NB4 (cell line): ENCODE data around the gene MGAT3.

Source experiments
- DNase-seq: peaks from one replicate; pipeline ENCODE4 v3.0.0; 2010; ENCODE audit warnings: low read depth
- H3K4me3 ChIP-seq: one replicate; pipeline ENCODE4 v1.5.1; 2011; ENCODE audit warnings: mild to moderate bottlenecking, low read depth, low read length, moderate library complexity
- CTCF ChIP-seq: IDR thresholded peaks from one replicate; pipeline ENCODE4 v1.5.1; 2012; ENCODE audit warnings: low read depth, low read length
- MYC ChIP-seq: IDR thresholded peaks from 2 replicates; pipeline ENCODE4 v1.6.1; 2011; ENCODE audit warnings: low read depth, low read length
- POLR2A ChIP-seq: IDR thresholded peaks from 2 replicates; pipeline ENCODE4 v1.6.1; 2011; ENCODE audit warnings: mild to moderate bottlenecking; ENCODE audit not compliant: insufficient read length; ENCODE audit errors: extremely low read depth
- TF ChIP-seq, protein P1 (sequence below): IDR thresholded peaks from 2 replicates; pipeline ENCODE4 v1.6.1; 2011; ENCODE audit warnings: low read depth, low read length

MGAT3 gene

GRCh38 chr22:39434243-39434653, 22.6 kb upstream of the MGAT3 start:
- TF ChIP-seq POLR2A, result no peak
- TF ChIP-seq, protein P1, sequence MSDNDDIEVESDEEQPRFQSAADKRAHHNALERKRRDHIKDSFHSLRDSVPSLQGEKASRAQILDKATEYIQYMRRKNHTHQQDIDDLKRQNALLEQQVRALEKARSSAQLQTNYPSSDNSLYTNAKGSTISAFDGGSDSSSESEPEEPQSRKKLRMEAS, result no peak
- TF ChIP-seq CTCF, result no peak
- no peak for TF ChIP-seq MYC
- DNase-seq, result no peak
- no peak overlapping the region for H3K4me3 ChIP-seq

DNA sequence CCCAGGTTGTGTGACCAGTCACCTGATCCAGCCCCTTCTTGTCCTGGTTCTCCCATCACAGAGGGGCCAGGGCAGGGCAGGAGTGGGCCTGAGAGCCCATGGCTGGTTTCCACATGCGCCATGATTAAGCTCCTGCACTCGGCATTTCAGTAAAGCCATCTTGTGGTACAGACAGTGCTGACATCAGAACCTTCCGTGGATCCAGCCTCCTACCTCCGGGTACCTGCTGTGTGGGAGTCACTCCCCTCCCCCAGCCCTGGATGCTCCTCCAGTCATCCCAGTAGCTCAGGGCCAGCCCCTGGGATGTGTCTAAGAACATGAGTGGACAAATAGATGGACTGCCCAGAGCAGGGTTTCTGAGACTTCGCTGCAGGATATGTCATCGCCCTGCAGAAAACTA, 22.1 kb upstream of the MGAT3 start:
- no peak for DNase-seq

DNA sequence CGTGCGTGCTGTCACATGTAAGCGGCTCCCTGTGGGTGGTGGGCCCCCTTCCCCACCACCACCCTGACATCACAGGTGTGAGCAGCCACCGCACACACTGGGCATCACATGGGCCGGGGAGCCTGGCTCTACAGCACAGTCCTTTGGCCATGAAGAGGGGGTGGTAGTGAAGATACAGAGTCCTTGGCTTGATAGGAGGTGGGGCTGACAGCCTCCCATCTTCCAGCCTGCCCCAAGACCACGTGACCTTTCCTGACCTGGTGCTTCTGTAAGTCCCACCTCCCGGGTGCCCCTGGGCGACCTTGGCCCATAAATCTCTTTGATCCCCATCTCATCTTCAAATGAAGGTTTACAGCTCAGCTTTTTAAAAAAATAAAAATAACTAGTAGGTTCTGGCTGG, 21.2 kb upstream of the MGAT3 start:
- no peak for DNase-seq
- TF ChIP-seq CTCF, result no peak
- TF ChIP-seq POLR2A, result no peak
- TF ChIP-seq MYC, result no peak
- TF ChIP-seq, protein P1, result no peak
- no peak overlapping the region for H3K4me3 ChIP-seq

More for the DNA sequence above, 22.1 kb upstream of the MGAT3 start:
- TF ChIP-seq, protein P1, result no peak
- TF ChIP-seq CTCF (no peak), MYC (no peak), POLR2A (no peak)
- H3K4me3 ChIP-seq, result no peak overlapping the region

DNA sequence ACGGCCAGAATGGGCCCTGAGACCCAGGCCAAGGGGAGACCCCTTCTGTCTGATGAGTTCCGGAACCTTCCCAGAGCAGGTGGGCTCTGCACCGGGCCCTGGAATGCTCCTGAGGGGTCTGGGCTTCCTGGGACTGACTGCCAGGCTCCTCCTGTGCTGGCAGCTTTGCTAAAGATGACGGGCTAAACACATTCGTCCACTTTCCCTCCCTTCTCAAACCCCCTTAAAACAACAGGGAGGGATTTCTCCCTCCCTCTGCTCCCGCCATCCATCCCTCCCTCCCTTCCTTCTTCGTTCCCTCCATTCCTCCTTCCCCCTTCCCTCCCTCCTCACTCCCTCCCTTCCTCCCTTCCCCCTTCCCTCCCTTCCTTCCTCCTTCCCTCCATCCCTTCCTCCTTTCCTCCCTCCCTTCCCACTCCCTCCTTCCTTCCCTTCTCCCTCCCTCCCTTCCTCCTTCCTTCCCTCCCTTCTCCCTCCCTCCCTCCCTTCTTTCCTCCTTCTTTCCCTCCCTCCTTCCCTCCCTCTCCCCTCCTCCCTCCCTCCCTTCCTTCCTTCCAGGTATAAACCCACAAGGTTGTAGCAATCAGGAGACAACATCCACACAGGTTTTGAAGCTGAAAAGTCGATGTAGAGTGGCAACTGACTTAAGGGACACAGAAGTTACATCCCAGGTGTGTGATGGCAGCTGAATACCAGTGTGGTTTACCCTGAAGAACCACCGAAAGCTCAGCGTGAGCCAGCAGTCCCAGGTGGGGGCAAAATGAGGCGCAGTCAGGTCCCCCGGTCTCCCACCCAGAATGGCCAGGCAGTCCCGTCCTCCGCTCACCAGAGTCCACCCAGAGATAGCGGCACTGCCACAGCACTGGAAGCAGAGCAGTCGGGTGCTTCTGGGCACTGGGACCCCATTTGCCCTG, 18.8 kb upstream of the MGAT3 start:
- no peak for TF ChIP-seq MYC
- H3K4me3 ChIP-seq, result no peak overlapping the region
- DNase-seq, result no peak

GRCh38 chr22:39439170-39439569, 17.6 kb upstream of the MGAT3 start:
- no peak for TF ChIP-seq CTCF
- no peak for TF ChIP-seq MYC
- TF ChIP-seq, protein P1, result no peak
- DNase-seq, result peak; percentile 58
- H3K4me3 ChIP-seq, result no peak overlapping the region

DNA sequence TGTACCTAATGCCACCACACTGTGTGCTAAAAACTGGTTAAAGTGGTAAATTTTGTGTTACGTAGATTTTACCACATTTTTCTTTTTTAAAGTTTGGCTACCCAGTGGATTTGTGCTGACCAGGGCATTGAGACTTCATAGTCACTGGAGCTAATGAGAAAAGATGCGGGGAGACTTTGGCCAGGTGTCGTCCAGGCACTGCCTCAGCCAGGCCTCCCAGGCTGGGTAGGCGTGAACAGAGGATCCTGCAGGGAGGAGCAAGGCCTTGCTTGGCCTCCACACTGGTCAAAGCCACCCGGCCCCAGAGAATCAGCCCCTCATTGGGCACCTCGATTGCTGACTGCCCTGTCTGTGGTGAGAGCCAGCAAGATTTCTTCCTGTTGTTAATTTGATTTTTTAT, 13.4 kb upstream of the MGAT3 start:
- TF ChIP-seq POLR2A, result no peak
- no peak for TF ChIP-seq MYC
- TF ChIP-seq, protein P1, result no peak
- TF ChIP-seq CTCF, result no peak
- no peak for DNase-seq
- H3K4me3 ChIP-seq, result no peak overlapping the region
